Measurements from ENCODE around the gene PLEKHH1.

The PLEKHH1 gene

GRCh38 chr14:67520482-67520881 lies 12.6 kb upstream of the PLEKHH1 start:
- no peaks in the 10 kb centered on the region for H3K79me2 ChIP-seq (ENCODE audit: control insufficient read depth, insufficient read depth, low read length, unreplicated experiment)
- peaks cover 96% of the 10 kb centered on the region for H3K27me3 ChIP-seq (ENCODE audit: insufficient read depth, low read length)
- no peak overlapping the region for H3K27ac ChIP-seq (ENCODE audit: low read depth, low read length)
- H2AFZ ChIP-seq (ENCODE audit: low read length, unreplicated experiment): no peak overlapping the region
- peaks cover 5% of the 10 kb centered on the region for H3K4me1 ChIP-seq (ENCODE audit: control insufficient read depth, insufficient read depth, low read length, unreplicated experiment)
- H3K36me3 ChIP-seq (ENCODE audit: insufficient read depth, low read length): no peaks in the 10 kb centered on the region
- H3K4me3 ChIP-seq (ENCODE audit: low read depth, low read length): no peak overlapping the region

- Histone ChIP-seq H3K79me2 (ENCODE audit: control insufficient read depth, insufficient read depth, low read length, unreplicated experiment) (no peaks in the 10 kb centered on the region), H3K4me1 (ENCODE audit: control insufficient read depth, insufficient read depth, low read length, unreplicated experiment) (peaks cover 5% of the 10 kb centered on the region), H2AFZ (ENCODE audit: low read length, unreplicated experiment) (no peak overlapping the region), H3K27me3 (ENCODE audit: insufficient read depth, low read length) (peaks cover 90% of the 10 kb centered on the region), H3K27ac (ENCODE audit: low read depth, low read length) (no peak overlapping the region), H3K4me3 (ENCODE audit: low read depth, low read length) (no peak overlapping the region), H3K36me3 (ENCODE audit: insufficient read depth, low read length) (no peaks in the 10 kb centered on the region)
Measured at GRCh38 chr14:67522270-67522669, 10.8 kb upstream of the PLEKHH1 start.

DNA sequence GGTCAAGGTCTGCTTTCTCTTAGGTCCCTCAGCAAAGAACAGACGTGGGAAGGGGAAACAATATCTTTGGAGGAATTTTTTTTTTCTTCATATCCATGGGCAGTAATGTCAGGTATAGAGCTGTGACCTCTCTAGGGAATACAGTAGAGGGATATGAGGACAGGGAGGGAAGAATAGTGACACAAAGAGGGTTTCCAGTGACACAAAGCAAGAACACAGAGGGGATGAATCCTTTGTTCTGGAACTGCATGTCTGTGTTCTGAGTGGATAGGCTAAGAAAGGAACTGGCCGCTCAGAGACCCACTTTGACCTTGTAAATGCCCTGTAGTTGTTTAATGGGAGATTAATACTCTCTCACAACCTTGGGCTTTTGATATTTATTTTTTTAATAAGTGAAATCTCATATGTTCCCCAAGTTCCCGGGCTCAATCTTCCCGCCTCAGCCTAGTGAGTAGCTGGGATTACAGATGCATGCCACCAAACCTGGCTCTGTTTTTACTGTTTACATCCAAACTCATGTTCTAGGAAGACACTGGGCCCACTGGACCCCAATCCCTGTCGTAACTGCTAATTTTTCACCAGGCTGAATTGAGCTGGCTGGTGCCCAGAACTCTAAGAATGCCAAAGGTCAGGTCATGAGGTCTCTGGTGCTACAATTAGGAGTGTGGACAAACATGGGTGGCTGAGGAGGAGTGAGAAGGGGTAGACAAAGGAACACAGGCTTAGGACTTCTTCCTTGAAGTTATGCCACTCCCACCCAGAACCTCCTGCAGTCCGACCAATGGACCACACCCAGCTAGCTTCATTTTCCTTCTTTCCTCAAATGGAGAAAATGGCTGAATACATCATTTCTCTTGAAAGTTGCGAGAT lies 9.1 kb upstream of the PLEKHH1 start:
- H3K4me1 ChIP-seq (ENCODE audit: control insufficient read depth, insufficient read depth, low read length, unreplicated experiment): peaks cover 5% of the 10 kb centered on the region
- H3K4me3 ChIP-seq (ENCODE audit: low read depth, low read length): no peak overlapping the region
- no peak overlapping the region for H2AFZ ChIP-seq (ENCODE audit: low read length, unreplicated experiment)
- no peaks in the 10 kb centered on the region for H3K36me3 ChIP-seq (ENCODE audit: insufficient read depth, low read length)
- no peak overlapping the region for H3K27ac ChIP-seq (ENCODE audit: low read depth, low read length)
- no peaks in the 10 kb centered on the region for H3K79me2 ChIP-seq (ENCODE audit: control insufficient read depth, insufficient read depth, low read length, unreplicated experiment)
- peaks cover 88% of the 10 kb centered on the region for H3K27me3 ChIP-seq (ENCODE audit: insufficient read depth, low read length)

GRCh38 chr14:67524634-67524963 lies 8.5 kb upstream of the PLEKHH1 start:
- no peak overlapping the region for H3K4me3 ChIP-seq (ENCODE audit: low read depth, low read length)
- H3K4me1 ChIP-seq (ENCODE audit: control insufficient read depth, insufficient read depth, low read length, unreplicated experiment): peaks cover 5% of the 10 kb centered on the region
- no peaks in the 10 kb centered on the region for H3K79me2 ChIP-seq (ENCODE audit: control insufficient read depth, insufficient read depth, low read length, unreplicated experiment)
- H3K36me3 ChIP-seq (ENCODE audit: insufficient read depth, low read length): no peaks in the 10 kb centered on the region
- H2AFZ ChIP-seq (ENCODE audit: low read length, unreplicated experiment): no peak overlapping the region
- peaks cover 87% of the 10 kb centered on the region for H3K27me3 ChIP-seq (ENCODE audit: insufficient read depth, low read length)
- no peak overlapping the region for H3K27ac ChIP-seq (ENCODE audit: low read depth, low read length)

GRCh38 chr14:67525389-67525788 lies 7.7 kb upstream of the PLEKHH1 start:
- Histone ChIP-seq H3K36me3 (ENCODE audit: insufficient read depth, low read length) (no peaks in the 10 kb centered on the region), H3K4me1 (ENCODE audit: control insufficient read depth, insufficient read depth, low read length, unreplicated experiment) (peaks cover 5% of the 10 kb centered on the region), H3K79me2 (ENCODE audit: control insufficient read depth, insufficient read depth, low read length, unreplicated experiment) (no peaks in the 10 kb centered on the region), H3K27me3 (ENCODE audit: insufficient read depth, low read length) (peaks cover 81% of the 10 kb centered on the region), H3K27ac (ENCODE audit: low read depth, low read length) (no peak overlapping the region), H2AFZ (ENCODE audit: low read length, unreplicated experiment) (no peak overlapping the region), H3K4me3 (ENCODE audit: low read depth, low read length) (no peak overlapping the region)

- Histone ChIP-seq H3K4me1 (ENCODE audit: control insufficient read depth, insufficient read depth, low read length, unreplicated experiment) (peaks cover 5% of the 10 kb centered on the region), H2AFZ (ENCODE audit: low read length, unreplicated experiment) (no peak overlapping the region), H3K27ac (ENCODE audit: low read depth, low read length) (no peak overlapping the region), H3K4me3 (ENCODE audit: low read depth, low read length) (no peak overlapping the region), H3K79me2 (ENCODE audit: control insufficient read depth, insufficient read depth, low read length, unreplicated experiment) (no peaks in the 10 kb centered on the region), H3K27me3 (ENCODE audit: insufficient read depth, low read length) (peaks cover 75% of the 10 kb centered on the region), H3K36me3 (ENCODE audit: insufficient read depth, low read length) (no peaks in the 10 kb centered on the region)
Measured at GRCh38 chr14:67526181-67526580, 6.9 kb upstream of the PLEKHH1 start.

- Histone ChIP-seq H3K4me3 (ENCODE audit: low read depth, low read length) (no peak overlapping the region), H3K79me2 (ENCODE audit: control insufficient read depth, insufficient read depth, low read length, unreplicated experiment) (no peaks in the 10 kb centered on the region), H3K4me1 (ENCODE audit: control insufficient read depth, insufficient read depth, low read length, unreplicated experiment) (peaks cover 5% of the 10 kb centered on the region), H3K27ac (ENCODE audit: low read depth, low read length) (no peak overlapping the region), H2AFZ (ENCODE audit: low read length, unreplicated experiment) (no peak overlapping the region), H3K27me3 (ENCODE audit: insufficient read depth, low read length) (peaks cover 68% of the 10 kb centered on the region), H3K36me3 (ENCODE audit: insufficient read depth, low read length) (no peaks in the 10 kb centered on the region)
Measured at GRCh38 chr14:67526676-67527459, 6.2 kb upstream of the PLEKHH1 start.

- Histone ChIP-seq H3K4me1 (ENCODE audit: control insufficient read depth, insufficient read depth, low read length, unreplicated experiment) (peaks cover 5% of the 10 kb centered on the region), H3K4me3 (ENCODE audit: low read depth, low read length) (no peak overlapping the region), H3K27me3 (ENCODE audit: insufficient read depth, low read length) (peaks cover 68% of the 10 kb centered on the region), H3K27ac (ENCODE audit: low read depth, low read length) (no peak overlapping the region), H3K36me3 (ENCODE audit: insufficient read depth, low read length) (no peaks in the 10 kb centered on the region), H2AFZ (ENCODE audit: low read length, unreplicated experiment) (no peak overlapping the region), H3K79me2 (ENCODE audit: control insufficient read depth, insufficient read depth, low read length, unreplicated experiment) (no peaks in the 10 kb centered on the region)
Measured at GRCh38 chr14:67527756-67528155, 5.3 kb upstream of the PLEKHH1 start.

GRCh38 chr14:67528276-67528675 lies 4.8 kb upstream of the PLEKHH1 start:
- Histone ChIP-seq H2AFZ (ENCODE audit: low read length, unreplicated experiment) (no peak overlapping the region), H3K36me3 (ENCODE audit: insufficient read depth, low read length) (no peaks in the 10 kb centered on the region), H3K79me2 (ENCODE audit: control insufficient read depth, insufficient read depth, low read length, unreplicated experiment) (no peaks in the 10 kb centered on the region), H3K4me3 (ENCODE audit: low read depth, low read length) (no peak overlapping the region), H3K27ac (ENCODE audit: low read depth, low read length) (no peak overlapping the region), H3K27me3 (ENCODE audit: insufficient read depth, low read length) (peaks cover 62% of the 10 kb centered on the region), H3K4me1 (ENCODE audit: control insufficient read depth, insufficient read depth, low read length, unreplicated experiment) (peaks cover 5% of the 10 kb centered on the region)

- H2AFZ ChIP-seq (ENCODE audit: low read length, unreplicated experiment): no peak overlapping the region
- H3K4me3 ChIP-seq (ENCODE audit: low read depth, low read length): no peak overlapping the region
- H3K4me1 ChIP-seq (ENCODE audit: control insufficient read depth, insufficient read depth, low read length, unreplicated experiment): no peaks in the 10 kb centered on the region
- no peaks in the 10 kb centered on the region for H3K36me3 ChIP-seq (ENCODE audit: insufficient read depth, low read length)
- H3K27ac ChIP-seq (ENCODE audit: low read depth, low read length): no peak overlapping the region
- no peaks in the 10 kb centered on the region for H3K79me2 ChIP-seq (ENCODE audit: control insufficient read depth, insufficient read depth, low read length, unreplicated experiment)
- H3K27me3 ChIP-seq (ENCODE audit: insufficient read depth, low read length): peaks cover 60% of the 10 kb centered on the region
Measured at GRCh38 chr14:67529947-67530935, 2.8 kb upstream of the PLEKHH1 start.

Measured in ACC112 (cell line).